ENCODE data around the gene TMEM273.

The TMEM273 gene

DNA sequence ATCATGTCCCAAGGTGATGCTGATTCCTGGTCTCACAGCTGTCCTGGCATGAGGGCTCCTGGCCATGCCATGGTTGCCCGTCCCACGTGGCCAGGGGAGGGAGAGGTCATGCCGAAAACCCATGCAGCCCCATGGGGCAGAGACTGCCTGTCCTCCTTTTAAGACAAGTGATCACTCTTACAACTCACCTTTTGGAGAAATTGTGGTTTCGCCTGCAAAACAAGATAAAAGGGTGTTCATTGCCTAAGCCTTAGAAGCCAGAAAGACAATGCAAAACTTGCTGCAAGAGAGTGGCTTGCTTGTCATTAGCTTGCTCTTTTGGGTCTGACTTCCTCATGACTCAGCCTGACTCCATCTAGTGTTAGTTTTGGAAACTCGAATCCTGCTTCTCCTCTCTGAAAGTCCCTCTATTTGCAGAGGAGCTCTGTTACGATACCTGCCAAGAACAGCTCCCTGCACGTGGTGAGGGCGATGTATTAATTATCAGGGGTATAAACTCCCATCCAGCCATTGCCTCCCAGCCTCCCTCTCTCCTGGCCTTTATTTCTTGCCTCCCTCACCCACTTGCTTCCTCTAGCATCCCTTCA is 26.7 kb downstream of the TMEM273 start:
- DNase-seq (ENCODE audit: low read depth): no peak
- TF ChIP-seq, protein P1, sequence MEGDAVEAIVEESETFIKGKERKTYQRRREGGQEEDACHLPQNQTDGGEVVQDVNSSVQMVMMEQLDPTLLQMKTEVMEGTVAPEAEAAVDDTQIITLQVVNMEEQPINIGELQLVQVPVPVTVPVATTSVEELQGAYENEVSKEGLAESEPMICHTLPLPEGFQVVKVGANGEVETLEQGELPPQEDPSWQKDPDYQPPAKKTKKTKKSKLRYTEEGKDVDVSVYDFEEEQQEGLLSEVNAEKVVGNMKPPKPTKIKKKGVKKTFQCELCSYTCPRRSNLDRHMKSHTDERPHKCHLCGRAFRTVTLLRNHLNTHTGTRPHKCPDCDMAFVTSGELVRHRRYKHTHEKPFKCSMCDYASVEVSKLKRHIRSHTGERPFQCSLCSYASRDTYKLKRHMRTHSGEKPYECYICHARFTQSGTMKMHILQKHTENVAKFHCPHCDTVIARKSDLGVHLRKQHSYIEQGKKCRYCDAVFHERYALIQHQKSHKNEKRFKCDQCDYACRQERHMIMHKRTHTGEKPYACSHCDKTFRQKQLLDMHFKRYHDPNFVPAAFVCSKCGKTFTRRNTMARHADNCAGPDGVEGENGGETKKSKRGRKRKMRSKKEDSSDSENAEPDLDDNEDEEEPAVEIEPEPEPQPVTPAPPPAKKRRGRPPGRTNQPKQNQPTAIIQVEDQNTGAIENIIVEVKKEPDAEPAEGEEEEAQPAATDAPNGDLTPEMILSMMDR (IDR thresholded peaks at IDR 0.05; ENCODE audit: insufficient read depth, low read depth, low read length, missing control alignments): peak; percentile 12
- no peak overlapping the region for H3K4me3 ChIP-seq (ENCODE audit: low read depth, low read length)

DNA sequence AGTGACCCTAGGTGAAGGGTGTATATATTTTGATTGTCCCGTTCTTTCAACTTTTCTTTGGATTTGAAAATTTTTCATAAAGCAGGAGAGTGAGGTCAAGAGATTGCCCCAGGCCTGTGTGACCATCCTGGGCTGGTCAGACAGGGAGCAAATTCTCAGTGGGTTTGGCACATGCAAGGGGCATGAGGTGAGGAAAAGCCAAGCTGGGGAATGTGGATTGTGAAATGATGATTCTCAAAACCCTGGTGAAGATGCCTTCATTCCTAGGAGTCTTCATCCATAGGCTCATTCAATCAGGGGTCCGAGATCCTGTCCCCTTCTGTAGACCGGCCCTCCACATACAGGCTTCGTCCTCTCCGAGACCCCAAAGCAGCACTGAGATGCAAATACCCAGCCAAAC is 27.4 kb downstream of the TMEM273 start:
- TF ChIP-seq, protein P1 (IDR thresholded peaks at IDR 0.05; ENCODE audit: insufficient read depth, low read depth, low read length, missing control alignments): no peak
- DNase-seq (ENCODE audit: low read depth): no peak
- no peak overlapping the region for H3K4me3 ChIP-seq (ENCODE audit: low read depth, low read length)

DNA sequence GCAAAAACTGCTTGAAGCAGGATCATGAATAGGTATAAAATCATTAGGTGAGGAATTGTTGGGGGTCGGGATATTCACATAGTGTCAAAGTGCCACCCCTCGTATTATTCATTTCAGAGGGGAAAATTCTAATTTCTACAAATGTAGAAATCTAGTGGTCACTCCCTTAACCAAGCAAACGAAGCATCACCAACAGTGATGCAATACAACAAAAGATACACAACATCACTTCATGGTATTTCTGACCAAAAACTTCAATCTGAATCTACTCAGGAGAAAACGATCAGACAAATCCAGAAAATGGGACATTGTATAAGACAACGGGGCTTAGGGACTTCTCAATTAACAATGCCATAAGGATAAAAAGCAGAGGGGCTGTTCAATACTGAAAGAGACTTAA is 28.1 kb downstream of the TMEM273 start:
- TF ChIP-seq, protein P1 (IDR thresholded peaks at IDR 0.05; ENCODE audit: insufficient read depth, low read depth, low read length, missing control alignments): no peak
- no peak overlapping the region for H3K4me3 ChIP-seq (ENCODE audit: low read depth, low read length)
- no peak for DNase-seq (ENCODE audit: low read depth)

DNA sequence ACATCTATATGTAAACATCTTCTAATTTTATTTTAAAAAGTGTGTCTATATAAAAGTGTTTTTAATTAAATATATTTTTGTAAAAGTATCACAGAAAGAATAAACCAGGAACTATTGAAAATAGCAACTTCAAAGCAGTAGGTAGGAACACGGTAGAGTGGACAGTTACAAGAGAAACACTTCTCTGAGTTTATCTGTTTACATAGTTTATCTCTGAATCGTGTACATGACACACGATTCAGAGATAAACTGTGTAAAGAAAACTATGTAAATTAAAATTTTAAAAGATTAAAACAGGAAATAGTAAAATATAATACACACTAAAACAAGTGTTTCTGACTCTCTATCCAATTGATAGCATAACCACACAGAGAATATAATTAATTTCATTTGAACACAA is 29.3 kb downstream of the TMEM273 start:
- no peak overlapping the region for H3K4me3 ChIP-seq (ENCODE audit: low read depth, low read length)
- TF ChIP-seq, protein P1 (IDR thresholded peaks at IDR 0.05; ENCODE audit: insufficient read depth, low read depth, low read length, missing control alignments): no peak
- no peak for DNase-seq (ENCODE audit: low read depth)

DNA sequence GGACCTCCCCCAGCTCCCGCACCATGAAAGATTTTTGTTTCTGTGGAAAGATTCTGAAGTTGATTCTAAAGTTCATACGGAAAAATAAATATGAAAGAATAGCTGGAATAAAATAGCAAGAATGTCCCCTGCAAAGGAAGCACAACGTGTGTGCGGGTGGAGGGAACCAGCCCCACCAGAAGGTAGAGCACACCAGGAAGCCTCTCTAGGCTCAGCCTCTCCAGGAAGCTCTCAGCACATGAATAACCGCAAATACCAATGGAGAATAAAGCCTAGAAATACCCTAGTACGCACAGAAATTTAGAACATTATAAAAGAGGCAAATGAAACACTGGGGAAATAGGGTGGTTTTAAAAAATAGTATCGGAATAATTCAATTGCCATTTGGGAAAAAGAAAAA is 29.8 kb downstream of the TMEM273 start:
- no peak for DNase-seq (ENCODE audit: low read depth)
- H3K4me3 ChIP-seq (ENCODE audit: low read depth, low read length): no peak overlapping the region
- TF ChIP-seq, protein P1 (IDR thresholded peaks at IDR 0.05; ENCODE audit: insufficient read depth, low read depth, low read length, missing control alignments): no peak

DNA sequence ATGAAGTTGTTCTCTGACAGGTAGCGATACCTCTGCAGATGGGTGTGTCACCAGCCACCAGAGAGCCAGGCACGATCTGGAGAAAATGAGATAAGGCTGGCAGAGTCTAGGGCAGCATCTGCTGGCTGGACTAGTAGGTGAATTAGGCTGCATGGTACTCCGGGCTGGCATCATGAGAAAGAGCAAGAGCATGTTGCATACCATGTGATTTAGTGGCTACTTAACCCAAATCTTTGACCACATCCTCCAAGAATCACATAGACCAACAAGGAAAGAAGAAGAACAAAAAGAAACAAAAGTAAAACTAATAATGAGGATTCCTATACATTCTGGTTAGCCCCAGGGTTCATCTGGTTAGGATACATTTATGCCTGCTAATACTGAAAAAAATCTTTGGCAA is 31.0 kb downstream of the TMEM273 start:
- TF ChIP-seq, protein P1 (IDR thresholded peaks at IDR 0.05; ENCODE audit: insufficient read depth, low read depth, low read length, missing control alignments): no peak
- no peak overlapping the region for H3K4me3 ChIP-seq (ENCODE audit: low read depth, low read length)
- no peak for DNase-seq (ENCODE audit: low read depth)

DNA sequence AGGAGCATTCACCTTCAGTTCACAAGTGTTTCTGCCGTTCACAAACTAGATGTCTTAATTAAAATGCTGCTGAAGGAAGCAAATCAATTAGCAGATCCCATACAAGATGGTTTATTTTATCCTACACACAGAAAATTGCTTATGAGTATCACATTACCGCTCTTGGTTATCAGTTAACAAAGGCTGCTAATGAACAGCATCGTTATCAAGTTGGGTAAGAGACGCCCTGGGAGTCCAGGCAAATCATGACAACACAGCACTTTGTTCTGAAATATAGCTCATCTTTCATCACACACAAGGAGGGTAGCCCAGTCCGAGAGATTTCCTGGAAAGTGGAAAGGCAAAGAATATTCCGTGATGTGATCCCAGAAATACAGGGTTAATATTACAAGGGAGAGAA is 33.5 kb downstream of the TMEM273 start:
- TF ChIP-seq, protein P1 (IDR thresholded peaks at IDR 0.05; ENCODE audit: insufficient read depth, low read depth, low read length, missing control alignments): no peak
- DNase-seq (ENCODE audit: low read depth): no peak
- H3K4me3 ChIP-seq (ENCODE audit: low read depth, low read length): no peak overlapping the region

All from GM12865 (cell line).